SU-DHL-6 (cell line): ENCODE results near the gene TDRD1.

Experiments
- CTCF ChIP-seq: fragments of 200-600 bp; sonication (generic); IDR thresholded peaks from one replicate; pipeline ENCODE4 v1.5.1; 2017; ENCODE audit warnings: antibody characterized with exemption, mild to moderate bottlenecking, low read length, moderate library complexity; ENCODE audit not compliant: insufficient read depth, poor library complexity, severe bottlenecking
- EZH2phosphoT487 ChIP-seq: fragments of 200-600 bp; sonication (generic), shearing (Covaris generic); conservative IDR thresholded peaks from 2 replicates; pipeline ENCODE4 v1.6.1; 2018; ENCODE audit warnings: mild to moderate bottlenecking, antibody characterized with exemption, low read length, moderate library complexity, mixed read lengths

DNA sequence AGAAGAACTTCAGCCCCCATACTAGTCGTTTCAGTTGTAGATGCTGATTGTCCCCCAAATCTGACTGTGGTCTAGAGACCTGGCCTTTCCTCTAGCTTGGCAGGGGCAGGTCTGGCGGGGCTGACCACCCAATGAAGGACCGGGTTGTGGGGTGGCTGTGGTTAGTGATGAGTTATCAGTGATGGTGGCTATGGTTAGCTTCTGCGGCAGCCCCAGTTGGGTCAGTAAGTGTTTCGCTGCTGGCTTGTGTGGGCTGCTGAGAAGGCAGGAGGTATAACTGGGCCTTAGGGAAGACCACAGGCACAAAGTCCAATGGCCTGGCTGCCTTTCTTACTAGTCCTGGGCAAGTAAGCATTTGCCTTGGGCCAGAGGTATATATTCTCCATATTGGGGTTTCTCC lies 81.2 kb downstream of the TDRD1 start:
- TF ChIP-seq CTCF (no peak), EZH2phosphoT487 (no peak)
